ENCODE measurements around the gene MOK.

MOK gene

GRCh38 chr14:102282751-102283465 lies 22.1 kb downstream of the MOK start:
- no peak for TF ChIP-seq CTCF (IDR thresholded peaks at IDR 0.05; ENCODE audit: control insufficient read depth, extremely low read depth, insufficient read depth)
- no peak overlapping the region for H3K4me3 ChIP-seq (ENCODE audit: low read depth, low read length)
- DNase-seq (ENCODE audit: low read depth): no peak

GRCh38 chr14:102280376-102280962 lies 24.5 kb downstream of the MOK start:
- H3K4me3 ChIP-seq (ENCODE audit: low read depth, low read length): no peak overlapping the region
- no peak for TF ChIP-seq CTCF (IDR thresholded peaks at IDR 0.05; ENCODE audit: control insufficient read depth, extremely low read depth, insufficient read depth)
- DNase-seq (ENCODE audit: low read depth): no peak

GRCh38 chr14:102279688-102280348 lies 25.1 kb downstream of the MOK start:
- TF ChIP-seq CTCF (IDR thresholded peaks at IDR 0.05; ENCODE audit: control insufficient read depth, extremely low read depth, insufficient read depth): no peak
- H3K4me3 ChIP-seq (ENCODE audit: low read depth, low read length): no peak overlapping the region
- no peak for DNase-seq (ENCODE audit: low read depth)

- DNase-seq (ENCODE audit: low read depth): no peak
- H3K4me3 ChIP-seq (ENCODE audit: low read depth, low read length): no peak overlapping the region
- no peak for TF ChIP-seq CTCF (IDR thresholded peaks at IDR 0.05; ENCODE audit: control insufficient read depth, extremely low read depth, insufficient read depth)
Observed at GRCh38 chr14:102279282-102279681, 25.7 kb downstream of the MOK start.

- DNase-seq (ENCODE audit: low read depth): no peak
- H3K4me3 ChIP-seq (ENCODE audit: low read depth, low read length): no peak overlapping the region
- TF ChIP-seq CTCF (IDR thresholded peaks at IDR 0.05; ENCODE audit: control insufficient read depth, extremely low read depth, insufficient read depth): no peak
Observed at GRCh38 chr14:102278631-102278935, 26.4 kb downstream of the MOK start.

GRCh38 chr14:102277874-102278630 lies 26.9 kb downstream of the MOK start:
- DNase-seq (ENCODE audit: low read depth): no peak
- no peak overlapping the region for H3K4me3 ChIP-seq (ENCODE audit: low read depth, low read length)
- no peak for TF ChIP-seq CTCF (IDR thresholded peaks at IDR 0.05; ENCODE audit: control insufficient read depth, extremely low read depth, insufficient read depth)
